HG03095 (cell line): ENCODE measurements around the gene ADGRL1.
"Not testable (repeated sequence)": the region's sequence is repeated elsewhere in the genome, so short reads cannot be mapped to it uniquely, and the experiment has no call there.

Experiments
- ATAC-seq: cut with Tn5 transposase; IDR thresholded peaks from one replicate; pipeline ENCODE4 v1.9.1; 2021; ENCODE audit warnings: moderate library complexity; ENCODE audit not compliant: unreplicated experiment

ADGRL1 gene

GRCh38 chr19:14164082-14164481, 41.9 kb downstream of the ADGRL1 start:
- no peak for ATAC-seq

GRCh38 chr19:14162871-14163297, 43.1 kb downstream of the ADGRL1 start:
- no peak for ATAC-seq

GRCh38 chr19:14161305-14161704, 44.7 kb downstream of the ADGRL1 start:
- ATAC-seq: no peak

- ATAC-seq: no peak
Observed at GRCh38 chr19:14160017-14160703, 45.8 kb downstream of the ADGRL1 start.

GRCh38 chr19:14159059-14159458, 46.9 kb downstream of the ADGRL1 start:
- ATAC-seq: no peak

- ATAC-seq: no peak
Observed at GRCh38 chr19:14158276-14159023, 47.5 kb downstream of the ADGRL1 start.

- no peak for ATAC-seq
Observed at GRCh38 chr19:14156971-14157717, 48.8 kb downstream of the ADGRL1 start.

GRCh38 chr19:14156122-14156521, 49.8 kb downstream of the ADGRL1 start:
- ATAC-seq: no peak

GRCh38 chr19:14155371-14155770, 50.6 kb downstream of the ADGRL1 start:
- no peak for ATAC-seq

- no peak for ATAC-seq
Observed at GRCh38 chr19:14152713-14153112, 53.3 kb downstream of the ADGRL1 start.

- no peak for ATAC-seq
Observed at GRCh38 chr19:14150770-14151661, 55.0 kb downstream of the ADGRL1 start.

GRCh38 chr19:14150041-14150769, 55.8 kb downstream of the ADGRL1 start:
- ATAC-seq: no peak

- ATAC-seq: no peak
Observed at GRCh38 chr19:14149509-14149994, 56.4 kb downstream of the ADGRL1 start.

- no peak for ATAC-seq
Observed at GRCh38 chr19:14148751-14149410, 57.1 kb downstream of the ADGRL1 start.

GRCh38 chr19:14147797-14148605, 58.0 kb downstream of the ADGRL1 start:
- no peak for ATAC-seq

GRCh38 chr19:14146789-14147216, 59.2 kb downstream of the ADGRL1 start:
- no peak for ATAC-seq

GRCh38 chr19:14146169-14146568, 59.8 kb downstream of the ADGRL1 start:
- not testable (repeated sequence) for ATAC-seq

- ATAC-seq: no peak
Observed at GRCh38 chr19:14145381-14145780, 60.6 kb downstream of the ADGRL1 start.
